ENCODE results near the gene ALOX5AP.

The ALOX5AP gene

DNA sequence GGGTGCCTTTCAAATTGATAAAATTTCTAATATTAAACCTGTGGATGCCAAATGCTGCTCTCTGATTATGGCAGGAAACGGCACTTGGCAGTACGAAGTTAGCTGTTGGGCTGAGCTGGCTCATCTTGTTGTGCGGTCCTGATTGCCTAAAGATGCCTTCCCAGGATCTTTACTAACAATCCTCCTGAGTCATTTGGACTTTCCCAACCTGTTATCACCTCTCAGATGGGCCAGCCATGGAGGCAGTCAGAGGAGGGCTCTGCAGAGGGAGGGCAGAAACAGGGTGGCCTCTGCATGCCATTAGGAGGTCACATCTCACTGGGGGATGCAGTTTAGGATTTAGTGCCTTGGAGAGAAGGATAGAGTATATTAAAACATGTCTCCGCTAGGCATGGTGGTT, 27.3 kb downstream of the ALOX5AP start:
- DNase-seq (ENCODE audit: low read depth), result no peak

DNA sequence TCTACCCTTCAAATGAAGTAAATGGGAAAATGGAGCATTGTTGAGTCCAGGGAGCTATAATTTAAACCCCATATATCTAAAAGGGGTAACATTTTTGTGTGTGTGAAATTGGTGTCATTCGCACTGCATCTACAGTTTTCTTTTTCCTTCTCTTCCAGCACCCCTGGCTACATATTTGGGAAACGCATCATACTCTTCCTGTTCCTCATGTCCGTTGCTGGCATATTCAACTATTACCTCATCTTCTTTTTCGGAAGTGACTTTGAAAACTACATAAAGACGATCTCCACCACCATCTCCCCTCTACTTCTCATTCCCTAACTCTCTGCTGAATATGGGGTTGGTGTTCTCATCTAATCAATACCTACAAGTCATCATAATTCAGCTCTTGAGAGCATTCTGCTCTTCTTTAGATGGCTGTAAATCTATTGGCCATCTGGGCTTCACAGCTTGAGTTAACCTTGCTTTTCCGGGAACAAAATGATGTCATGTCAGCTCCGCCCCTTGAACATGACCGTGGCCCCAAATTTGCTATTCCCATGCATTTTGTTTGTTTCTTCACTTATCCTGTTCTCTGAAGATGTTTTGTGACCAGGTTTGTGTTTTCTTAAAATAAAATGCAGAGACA, 28.6 kb downstream of the ALOX5AP start:
- no peak for DNase-seq (ENCODE audit: low read depth)

DNA sequence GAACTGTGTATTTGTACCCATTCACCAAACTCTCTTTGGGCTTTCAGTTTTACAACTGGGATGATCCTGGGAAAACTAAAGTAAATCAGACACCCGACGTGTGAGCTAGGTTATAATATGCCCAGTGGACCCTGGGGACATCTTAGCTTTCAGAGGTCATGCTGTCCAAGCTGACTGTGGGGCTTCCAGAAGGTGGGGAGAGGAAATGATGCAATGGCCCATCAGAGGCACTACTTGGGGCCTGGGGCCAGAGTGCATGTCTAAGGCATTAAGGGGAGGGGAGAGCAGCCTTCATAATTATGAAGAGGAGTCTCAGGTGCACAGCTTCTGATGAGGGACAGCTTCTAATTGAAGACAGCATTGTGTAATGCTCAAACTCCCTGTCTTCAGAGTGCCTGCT, 30.9 kb downstream of the ALOX5AP start:
- DNase-seq (ENCODE audit: low read depth), result no peak

DNA sequence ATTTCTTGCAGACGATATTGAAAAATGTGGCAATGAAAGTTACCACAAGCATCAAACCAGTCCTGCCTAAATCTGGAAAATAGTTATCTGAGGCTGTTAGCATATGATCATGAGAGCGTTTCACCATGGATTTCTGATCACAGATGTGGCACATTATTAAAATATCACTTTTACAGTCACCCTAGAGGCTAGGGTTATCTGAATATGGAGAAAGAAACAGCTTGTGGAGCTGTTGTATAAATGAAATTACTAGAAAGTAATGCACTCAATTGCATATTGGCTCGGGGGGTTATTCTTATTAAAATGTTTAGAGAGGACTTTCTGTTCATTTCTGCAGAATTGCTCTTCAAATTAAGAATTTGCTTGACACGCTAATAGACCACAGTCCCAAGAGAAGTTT, 35.6 kb downstream of the ALOX5AP start:
- DNase-seq (ENCODE audit: low read depth), result no peak

DNA sequence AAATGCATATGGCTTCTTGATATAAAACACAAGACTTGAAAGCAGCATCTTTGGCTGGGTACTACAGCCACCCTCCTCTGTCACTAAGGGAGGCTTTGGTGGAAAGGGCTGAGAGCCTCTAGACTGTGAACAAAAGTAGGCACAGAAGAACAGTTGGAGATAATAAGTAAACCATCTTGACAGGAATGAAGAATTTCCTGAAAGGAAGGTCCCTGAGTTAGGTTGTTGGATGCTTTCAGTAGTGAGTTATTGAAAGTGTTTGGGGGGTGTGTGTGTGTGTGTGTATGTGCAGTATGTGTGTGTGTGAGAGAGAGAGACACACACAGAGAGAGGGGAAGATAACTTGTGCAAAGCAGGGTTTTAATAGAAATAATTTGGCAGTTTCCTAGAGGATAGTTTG, 38.2 kb downstream of the ALOX5AP start:
- no peak for DNase-seq (ENCODE audit: low read depth)

DNA sequence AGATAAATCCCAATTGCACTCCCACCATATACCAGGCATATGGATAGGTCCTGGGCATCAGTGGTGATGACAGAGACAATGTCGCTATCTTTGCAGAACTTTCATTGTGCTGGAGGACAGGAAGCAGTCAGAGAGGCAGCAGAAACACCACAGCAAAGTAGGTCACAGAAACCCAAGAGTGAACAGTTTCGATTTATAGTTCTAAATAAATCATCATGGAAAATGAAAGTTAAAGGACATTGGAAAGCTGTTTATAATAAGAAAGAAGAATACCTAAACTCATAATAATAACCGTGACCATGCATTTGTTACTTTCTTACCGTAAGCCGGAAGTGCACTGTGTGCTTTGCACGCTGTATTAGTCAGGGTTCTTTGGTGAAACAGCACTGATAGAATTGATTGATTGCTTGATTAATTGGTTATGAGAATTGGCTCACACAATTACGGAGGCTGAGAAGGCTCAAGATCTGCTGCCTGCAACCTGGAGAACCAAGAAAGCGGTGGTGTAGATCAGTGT, 38.9 kb downstream of the ALOX5AP start:
- DNase-seq (ENCODE audit: low read depth), result no peak

DNA sequence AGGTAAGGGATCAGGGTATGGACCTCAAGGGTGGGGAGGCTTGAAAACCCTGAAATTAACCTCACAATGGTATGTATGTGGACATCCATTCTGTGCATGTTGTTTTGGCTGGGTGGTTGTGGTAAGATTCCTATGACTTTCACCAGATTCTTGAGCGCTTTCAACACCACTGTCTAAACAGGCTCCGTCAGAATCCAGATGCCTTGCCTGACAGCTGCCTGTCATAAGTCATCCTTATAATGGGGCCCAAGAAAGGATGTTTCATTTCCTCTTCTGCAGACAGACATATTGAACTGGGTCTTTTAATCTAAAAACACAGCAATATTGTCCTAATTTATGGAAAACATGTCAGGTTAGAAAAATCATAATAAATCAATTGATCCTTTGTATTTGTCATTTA, 41.3 kb downstream of the ALOX5AP start:
- DNase-seq (ENCODE audit: low read depth), result no peak

DNA sequence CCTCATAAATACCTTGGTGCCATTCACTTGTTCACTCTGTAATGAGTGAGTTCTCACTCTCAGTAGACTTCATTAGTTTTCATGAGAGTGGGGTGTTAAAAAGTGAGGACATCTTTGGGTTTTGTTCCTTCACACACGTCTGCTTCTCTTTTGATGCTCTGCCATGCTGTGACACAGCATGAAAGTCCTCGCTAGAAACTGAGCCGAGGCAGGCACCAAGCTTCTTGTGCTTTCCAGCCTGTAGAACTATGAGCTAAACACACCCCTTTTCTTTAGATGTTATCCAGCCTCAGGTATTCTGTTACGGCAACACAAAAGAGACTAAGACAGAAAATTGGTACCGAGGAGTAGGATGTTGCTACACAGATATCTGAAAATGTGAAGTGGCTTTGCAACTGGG, 43.7 kb downstream of the ALOX5AP start:
- no peak for DNase-seq (ENCODE audit: low read depth)

DNA sequence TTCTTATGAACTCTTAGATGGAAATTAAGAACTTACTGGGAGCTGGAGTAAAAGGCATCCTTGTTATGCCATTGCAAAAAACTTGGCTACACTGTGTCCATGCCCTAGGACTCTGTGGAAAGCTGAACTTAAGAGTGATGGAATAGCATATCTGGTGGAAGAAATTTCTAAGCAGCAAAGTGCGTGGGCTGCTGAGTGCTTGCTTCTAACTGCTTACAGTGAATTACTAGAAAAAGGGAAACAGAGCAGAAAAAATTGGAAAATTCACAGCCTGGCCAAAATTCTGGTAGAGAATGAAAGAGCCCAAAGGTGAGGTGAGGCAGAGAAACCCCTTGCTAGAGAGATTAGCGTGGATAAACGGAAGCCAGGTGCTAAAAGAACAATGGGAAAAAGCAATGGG, 44.3 kb downstream of the ALOX5AP start:
- no peak for DNase-seq (ENCODE audit: low read depth)

DNA sequence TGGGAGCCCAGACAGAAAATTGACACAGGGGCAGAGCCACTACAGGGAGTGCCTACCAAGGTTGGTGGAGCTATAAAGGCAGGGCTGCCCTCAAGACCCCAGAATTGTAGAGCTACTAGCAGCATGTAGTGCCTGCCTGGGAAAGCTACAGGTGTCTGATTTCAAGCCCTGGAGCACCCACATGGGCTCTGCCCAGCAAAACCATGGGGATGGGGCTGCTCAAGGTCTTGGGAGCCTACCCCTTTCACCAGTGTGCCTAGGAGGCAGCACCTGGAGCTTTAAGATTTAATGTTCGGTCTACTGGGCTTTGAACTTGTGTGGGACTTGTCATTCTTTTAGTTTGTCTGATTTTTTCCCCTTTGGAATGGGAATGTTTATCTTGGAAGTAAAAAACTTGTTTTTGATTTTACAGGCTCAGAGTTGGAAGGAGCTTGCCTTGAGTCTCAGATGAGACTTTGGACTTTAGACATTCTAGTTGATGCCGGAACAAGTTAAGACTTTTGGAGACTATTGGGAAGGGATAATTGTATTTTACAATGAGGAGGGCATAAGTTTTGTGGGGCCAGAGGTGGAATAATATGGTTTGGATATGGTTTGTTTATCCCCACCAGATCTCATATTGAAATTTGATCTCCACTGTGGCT, 45.1 kb downstream of the ALOX5AP start:
- DNase-seq (ENCODE audit: low read depth), result no peak

DNA sequence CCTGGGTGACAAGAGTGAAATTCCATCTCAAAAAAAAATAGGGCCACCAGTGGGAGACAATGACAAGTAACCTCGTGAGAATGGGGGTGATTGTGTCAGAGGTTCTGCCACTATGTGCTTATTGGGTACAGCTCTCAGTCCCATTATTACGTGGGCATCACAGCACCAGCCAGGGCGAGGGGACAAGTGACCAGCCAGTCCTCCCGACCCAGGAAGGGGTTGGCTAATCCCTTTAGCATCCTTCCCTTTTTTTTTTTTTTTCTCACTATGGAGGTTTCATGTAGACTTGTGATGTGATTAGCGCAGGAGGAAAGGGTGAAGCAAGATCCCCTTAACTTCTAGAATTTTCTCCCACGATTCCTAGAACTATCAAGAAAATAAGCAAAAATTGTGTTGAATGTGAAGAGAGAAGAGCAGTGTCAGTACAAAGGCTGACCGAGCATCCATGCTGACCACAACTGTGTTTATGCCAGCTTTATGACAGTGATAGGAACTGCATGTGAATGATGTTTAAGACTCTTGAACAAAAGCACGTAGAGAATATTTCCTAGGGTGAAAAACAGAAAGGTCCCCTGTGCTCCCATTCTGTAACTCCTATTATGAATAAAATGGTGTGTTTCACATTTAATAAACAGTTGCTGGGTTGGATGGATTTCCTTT, 50.0 kb downstream of the ALOX5AP start:
- DNase-seq (ENCODE audit: low read depth), result no peak

DNA sequence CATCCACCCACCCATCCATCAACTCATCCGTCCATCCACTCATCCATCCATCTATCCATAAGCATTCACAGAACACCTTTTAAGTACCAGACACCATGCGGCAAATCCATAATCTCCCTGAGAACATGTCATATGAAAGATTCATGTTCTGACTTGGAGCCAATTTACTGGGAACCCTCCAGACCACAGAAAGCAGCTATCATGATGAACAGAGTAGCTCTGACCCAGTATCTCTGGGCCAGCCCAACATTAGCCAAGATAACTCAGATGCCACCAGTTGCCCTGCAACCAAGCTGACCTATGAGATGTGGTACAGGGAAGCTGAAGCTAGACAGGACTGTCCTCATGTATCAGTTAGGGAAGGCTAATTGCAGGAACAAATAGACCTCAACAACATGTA, 51.3 kb downstream of the ALOX5AP start:
- DNase-seq (ENCODE audit: low read depth), result no peak

DNA sequence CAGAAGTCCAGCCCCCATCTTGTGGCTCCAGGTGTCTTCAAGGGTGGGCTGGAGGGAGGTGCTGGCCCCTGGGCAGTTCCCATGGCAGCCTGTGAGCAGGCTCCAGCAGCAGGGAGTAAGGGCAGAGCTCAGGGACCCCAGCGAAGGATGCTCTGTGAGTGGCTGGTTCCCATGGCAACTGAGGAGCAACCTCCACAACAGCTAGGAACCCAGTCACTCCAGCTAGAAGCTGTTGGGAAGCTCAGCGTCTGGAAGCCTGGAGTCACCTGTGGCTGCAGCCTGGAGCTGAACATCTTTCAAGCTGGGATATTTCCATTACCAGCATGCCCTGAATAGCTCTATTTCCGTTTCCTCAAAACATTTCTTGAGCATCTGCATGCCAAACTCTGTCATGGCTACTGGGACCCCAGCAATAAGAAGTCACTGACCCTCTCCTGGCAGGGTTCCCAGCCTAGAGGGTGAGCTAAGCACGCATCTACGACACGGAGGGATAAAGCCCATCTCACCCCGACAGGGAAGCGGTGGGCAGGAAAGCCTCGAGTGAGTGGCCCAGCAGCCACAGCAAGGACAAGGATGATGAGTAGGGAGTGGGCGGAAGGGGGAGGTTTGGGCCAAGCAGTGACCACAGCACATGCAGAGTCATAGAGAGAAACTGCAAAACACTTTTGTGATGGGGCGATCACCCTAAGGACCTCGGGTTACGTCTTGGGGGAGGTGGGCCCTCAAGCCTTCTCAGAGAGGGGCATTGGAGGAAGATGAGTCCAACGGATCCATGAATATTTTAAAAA, 52.6 kb downstream of the ALOX5AP start:
- no peak for DNase-seq (ENCODE audit: low read depth)

DNA sequence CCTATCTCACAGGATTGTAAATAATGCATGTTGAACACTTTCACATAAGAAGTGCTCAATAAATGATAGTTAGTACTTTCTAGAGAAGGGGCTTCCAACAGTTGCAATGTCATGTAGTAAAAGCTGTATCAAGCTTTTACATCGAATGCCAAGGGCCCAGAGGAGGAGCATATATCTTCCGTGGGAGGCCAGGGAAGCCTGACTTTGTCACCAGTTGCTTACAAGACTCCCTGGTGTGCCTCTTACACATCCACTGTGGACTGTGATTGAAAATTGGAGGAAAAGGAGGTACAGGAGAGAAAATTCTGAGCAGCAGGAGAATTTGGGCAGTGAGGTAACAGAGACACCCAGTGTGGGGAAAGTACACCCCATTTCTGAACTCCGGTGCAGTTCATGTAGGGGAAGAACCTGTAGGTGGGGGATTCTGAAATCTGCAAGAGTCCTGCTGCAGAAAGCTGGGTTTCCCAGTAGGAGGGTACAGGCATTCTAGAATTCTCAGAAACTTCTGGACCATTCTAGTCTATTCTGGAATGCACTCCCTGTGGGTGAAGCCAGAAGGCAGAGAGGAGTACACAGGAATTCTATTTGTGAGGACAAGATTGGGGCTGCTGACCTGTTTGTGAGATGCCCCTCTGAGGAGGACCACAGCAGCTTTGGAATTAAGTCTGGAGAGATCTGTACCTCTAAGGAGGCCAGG, 54.0 kb downstream of the ALOX5AP start:
- no peak for DNase-seq (ENCODE audit: low read depth)

DNA sequence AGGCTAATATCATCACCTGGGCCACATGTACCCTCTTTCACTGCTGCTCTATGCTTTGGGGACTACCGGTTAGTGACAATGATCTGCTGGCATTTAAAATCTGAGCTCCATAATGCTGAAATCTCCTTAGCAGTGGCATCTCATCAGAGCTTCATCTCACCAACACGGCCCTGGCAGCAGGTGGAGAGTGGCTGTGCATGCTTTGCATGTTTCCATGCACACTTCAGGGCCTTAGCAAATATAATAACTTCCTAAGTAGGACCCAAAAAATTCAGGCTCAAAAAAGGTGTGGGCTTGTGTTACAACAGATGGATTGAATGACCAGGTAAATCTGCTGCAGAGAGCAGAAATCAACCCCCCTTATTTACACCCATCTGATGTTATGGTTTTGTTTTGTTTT, 55.2 kb downstream of the ALOX5AP start:
- DNase-seq (ENCODE audit: low read depth), result no peak

DNA sequence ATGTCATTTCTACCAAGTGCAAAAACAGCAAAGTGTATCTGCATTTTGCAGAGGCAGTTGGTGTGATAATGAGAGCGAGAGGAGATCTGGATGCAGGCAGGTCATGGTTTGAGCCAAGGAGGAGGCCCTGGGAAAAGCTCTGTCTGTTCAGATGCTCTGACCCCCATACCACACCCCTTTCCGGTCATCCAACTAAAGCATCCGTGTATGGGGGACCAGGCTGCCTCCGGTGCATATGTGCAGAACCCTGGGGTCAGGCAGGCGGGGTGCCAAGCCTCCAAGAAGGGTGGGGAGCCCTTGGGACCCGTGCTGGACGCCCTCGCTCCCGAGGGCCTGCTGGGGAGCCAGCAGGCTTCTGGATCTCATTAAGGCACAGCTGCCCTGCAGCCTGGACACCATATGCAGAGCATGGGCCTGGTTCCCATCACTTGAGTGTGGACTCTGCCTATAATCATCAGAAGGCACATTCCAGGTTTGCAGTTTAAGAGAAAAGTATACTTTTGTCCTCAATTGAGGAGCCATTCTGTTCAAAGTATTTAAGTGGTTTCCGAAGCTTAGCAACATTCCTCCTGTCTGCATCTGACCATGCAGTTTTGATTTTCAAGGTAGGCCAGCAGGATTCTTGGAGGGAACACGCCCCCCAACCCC, 56.1 kb downstream of the ALOX5AP start:
- no peak for DNase-seq (ENCODE audit: low read depth)

DNA sequence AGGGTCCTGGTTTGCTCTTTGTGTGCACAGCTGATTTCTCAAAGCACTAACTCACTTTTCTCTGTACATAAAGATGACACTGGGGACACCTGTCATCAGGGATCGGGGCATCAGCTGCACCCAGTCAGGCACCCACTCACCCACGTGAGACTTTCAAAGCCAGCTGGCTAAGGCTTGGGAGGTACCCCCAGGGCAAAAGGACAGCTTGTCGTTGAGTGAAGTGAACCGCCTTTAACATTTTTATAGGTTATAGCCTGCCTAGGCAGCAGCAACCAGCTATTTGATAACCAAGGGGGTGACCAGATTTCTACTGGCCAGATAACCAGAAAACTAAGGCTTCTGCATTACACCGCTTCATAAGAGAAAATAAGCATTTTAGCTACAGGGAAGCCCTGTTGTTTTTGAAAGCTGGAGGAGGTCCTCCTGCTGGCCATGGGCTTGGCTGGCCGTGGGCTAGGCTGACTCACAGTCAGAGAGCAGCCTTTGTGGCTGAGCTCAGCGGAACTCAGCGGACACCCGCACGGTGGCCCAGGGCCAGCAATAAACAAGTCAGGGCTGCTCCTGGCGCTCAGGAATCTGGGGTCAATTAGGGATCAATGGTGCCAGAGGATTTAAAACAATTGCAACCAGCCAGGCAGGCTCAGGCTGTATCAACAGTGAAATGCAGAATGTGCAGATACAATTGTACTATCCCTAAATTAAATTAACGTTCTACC, 57.1 kb downstream of the ALOX5AP start:
- DNase-seq (ENCODE audit: low read depth), result no peak

DNA sequence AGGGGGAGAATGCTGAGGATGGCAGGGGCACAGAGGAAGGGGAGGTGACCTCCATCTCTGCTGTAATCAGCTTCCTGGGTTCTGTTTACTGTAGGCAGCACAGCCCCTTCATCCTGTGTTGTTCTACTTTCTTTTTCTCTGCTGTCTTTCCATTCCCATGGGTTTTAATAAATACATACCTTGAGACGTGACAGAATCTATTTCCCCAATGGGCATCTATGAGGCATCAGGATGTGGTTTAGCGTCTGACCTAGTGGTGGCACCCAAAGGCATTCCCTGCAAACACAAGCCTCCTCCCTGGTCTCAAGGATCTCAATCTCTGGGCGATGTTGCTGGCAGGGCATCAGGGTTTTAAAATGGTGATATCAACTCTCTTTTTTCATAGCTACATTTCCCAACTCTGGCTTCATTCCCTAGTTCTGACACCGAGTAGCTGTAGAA, 60.8 kb downstream of the ALOX5AP start:
- DNase-seq (ENCODE audit: low read depth), result no peak

DNA sequence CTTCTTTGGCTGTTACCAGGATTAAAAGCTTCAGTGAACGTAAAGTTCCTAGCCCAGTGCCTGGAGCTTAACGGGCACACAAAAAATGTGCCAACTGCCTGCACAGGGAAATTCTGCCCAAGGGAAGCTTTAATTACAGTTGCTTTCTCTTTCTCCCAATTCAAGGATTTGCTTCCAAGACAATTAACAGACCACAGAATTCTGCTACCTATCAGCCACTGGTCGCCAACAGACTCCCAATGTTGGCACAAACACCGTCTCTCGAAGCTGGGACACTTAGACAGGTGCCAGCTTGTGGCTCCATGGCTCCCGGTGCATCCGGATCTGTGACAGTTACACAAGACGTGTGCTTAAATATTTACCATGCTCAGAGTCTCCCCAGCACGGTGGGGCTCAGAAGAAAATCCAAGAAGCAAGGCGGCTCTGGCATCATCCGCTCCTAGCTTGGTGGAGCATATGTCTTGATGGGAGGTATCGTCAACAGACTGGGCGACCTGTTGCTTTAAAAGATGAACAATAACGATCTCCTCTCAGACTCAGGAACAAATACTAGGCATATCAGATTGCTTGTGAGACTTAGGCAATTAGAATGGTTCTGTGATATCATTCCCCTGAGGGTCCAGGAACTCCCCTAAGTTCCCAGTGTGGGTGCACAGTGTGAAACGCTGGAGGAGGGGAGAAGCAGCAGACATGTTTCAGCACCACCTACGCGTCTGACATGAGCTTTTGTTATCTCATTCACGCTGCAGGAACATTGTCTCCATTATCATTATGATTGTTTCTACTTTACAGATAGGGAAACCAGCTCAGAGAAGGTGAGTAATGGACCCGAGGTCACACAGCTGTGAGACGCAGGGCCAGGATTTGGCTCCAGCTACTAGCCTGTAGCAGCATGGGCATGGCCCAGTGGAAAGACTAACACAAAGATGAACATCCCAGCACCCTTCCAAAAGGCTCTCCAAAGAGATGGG, 61.6 kb downstream of the ALOX5AP start:
- no peak for DNase-seq (ENCODE audit: low read depth)
